Sciatic nerve (tissue), 2 donors: ENCODE data around the gene HFM1. TPM values are rescaled to one million over a fixed set of nuclear protein-coding genes. Genes with fewer than 3 reads are reported as not detected.
"Not testable (repeated sequence)": the region's sequence is repeated elsewhere in the genome, so short reads cannot be mapped to it uniquely, and the experiment has no call there.

Experiments
- ATAC-seq: fragments of 200-7000 bp; cut with Tn5 transposase; one replicate; pipeline ENCODE4 v1.9.1; 2020; ENCODE audit warnings: mild to moderate bottlenecking, moderate library complexity
- DNase-seq: peaks from one replicate; pipeline ENCODE4 v3.0.0-alpha.2; 2020; ENCODE audit warnings: low spot score
- intact Hi-C: fragments of 100-400 bp; cut with DNase I; formaldehyde crosslinking; loops from one replicate; pipeline ENCODE4 v1.14.2; 2022
- total RNA-seq: library from RNA; stranded (reverse); fragmentation: NEBNext Ultra II Directional; extraction: Animal tissue kit (Norgen Biotek cat#: 25700); gene quantifications from one replicate; pipeline ENCODE4 v1.2.1, GENCODE V29; 2021
- donor health status: DM: no; HTN: no; CAD: no.
- donor health status: DM: no; HTN: no; CAD: no.

HFM1 gene
- total RNA-seq, 1 donor from 2014 or later: 2.3 TPM

DNA sequence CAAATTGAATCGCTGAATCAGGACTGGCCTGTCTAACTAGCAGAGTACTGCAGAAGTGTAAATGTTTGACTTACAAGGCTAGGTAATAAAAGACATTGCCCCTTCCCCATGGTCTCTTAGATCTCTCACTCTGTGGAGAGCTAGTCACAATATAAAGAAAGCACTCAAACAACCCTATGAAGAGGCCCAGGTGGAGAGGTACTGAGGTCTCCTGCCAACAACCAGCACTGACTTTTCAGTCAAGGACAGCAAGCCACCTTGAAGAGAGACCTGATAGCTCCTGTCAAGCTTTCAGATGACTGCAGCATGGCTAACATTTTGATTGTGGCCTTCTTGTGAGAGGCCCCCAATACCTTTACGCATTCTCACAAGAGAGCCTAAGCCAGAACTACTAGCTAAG is 18.5 kb downstream of the HFM1 start:
- DNase-seq (no peak), ATAC-seq (no peak)
- intact Hi-C loops: no loop called here

DNA sequence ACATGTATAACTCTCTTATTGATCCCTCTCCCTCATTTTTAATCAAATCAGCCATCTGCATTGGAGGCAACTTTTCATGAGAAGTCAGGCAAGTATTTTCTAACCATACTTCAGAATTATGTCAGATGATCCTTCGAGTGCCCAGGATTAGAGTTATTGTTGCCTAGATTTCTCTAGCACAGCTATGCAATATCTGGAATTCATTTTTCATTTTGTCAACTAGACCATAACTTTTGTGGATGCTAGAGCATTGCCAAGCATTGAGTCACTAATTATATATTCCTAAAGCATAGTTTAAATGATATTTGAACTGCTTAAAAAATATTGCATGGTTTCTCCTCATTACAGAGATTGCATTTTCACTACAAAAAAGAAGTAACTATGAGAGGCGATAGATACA is 21.2 kb downstream of the HFM1 start:
- ATAC-seq: no peak
- no peak for DNase-seq
- intact Hi-C loops: no loop called here

DNA sequence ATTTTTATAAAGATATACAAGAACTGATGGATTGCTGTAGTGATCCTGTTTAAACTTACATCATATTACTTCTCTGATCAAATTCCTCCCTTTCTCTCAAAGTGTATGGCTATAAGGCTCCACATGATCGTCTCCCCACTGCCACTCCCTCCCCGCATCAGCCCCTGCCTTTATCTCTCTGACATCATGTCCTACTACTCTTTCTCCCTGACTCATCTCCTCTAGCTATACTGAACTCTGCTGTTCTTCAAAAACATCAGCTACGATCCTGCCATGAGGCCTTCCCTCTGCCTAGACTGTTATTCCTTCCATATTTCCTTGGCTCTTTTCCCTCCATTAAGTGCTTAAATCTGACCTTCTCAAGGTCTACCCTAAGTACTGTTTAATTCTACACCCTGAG is 22.8 kb downstream of the HFM1 start:
- DNase-seq: no peak
- intact Hi-C loops: no loop called here
- ATAC-seq: no peak

DNA sequence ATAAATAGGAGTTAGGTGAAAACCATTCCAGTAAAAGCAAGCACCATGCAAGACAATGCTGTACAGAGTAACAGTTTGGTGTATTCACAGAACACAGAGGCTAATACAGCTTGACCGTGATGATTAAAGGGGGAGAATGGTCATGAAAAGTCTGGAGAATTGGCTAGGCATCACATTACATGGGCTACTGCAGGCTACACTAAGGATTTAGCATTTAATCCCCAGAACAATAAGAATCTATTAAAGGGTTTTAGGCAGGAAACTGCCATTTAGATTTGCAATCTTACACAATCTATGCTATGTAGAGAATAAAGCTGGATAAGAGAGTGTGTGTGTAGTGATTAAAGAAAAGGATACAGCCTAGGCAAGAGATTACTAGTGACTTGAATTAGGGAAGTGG is 30.6 kb downstream of the HFM1 start:
- intact Hi-C loops: no loop called here
- DNase-seq: no peak
- no peak for ATAC-seq

DNA sequence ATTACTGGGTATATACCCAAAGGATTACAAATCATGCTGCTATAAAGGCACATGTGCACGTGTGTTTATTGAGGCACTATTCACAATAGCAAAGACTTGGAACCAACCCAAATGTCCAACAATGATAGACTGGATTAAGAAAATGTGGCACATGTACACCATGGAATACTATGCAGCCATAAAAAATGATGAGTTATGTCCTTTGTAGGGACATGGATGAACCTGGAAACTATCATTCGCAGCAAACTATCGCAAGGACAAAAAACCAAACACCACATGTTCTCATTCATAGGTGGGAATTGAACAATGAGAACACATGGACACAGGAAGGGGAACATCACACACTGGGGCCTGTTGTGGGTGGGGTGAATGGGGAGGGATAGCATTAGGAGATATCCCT is 32.4 kb downstream of the HFM1 start:
- intact Hi-C loops, ATAC-seq, DNase-seq: not testable (repeated sequence)

DNA sequence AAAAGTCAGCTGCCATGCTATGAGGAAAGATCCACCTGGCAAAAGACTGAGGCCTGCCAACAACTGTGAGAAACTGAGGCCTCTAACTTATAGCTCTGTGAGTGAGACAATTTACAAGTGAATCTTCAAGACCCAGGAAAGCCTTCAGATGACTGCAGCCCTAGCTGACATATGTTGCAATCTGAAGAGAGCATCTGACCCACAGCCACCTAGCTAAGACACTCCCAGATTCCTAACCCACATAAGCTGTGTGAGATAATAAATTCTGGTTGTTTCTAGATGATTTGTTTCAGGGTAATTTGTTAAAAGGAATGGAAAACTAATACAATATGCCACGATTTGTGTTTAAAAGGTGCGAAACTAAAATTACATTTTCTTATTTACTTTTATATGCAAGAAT is 55.1 kb downstream of the HFM1 start:
- DNase-seq (no peak), ATAC-seq (no peak)
- intact Hi-C loops: no loop called here

DNA sequence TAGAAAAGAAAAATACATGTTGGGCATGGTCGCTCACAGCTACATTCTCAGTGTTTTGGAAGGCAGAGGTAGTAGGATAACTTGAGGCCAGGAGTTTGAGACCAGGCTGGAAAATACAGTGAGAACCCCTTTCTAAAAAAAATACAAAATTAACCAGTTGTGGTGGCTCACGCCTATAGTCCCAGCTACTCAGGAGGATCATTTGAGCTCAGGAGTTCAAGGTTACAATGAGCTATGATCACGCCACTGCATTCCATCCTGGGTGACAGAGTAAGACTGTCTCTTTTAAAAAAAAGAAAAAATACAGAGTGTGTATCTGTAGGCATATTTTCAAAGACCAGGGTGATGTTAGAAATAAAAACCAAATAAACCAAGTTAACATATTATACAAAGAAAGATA is 57.8 kb downstream of the HFM1 start:
- intact Hi-C loops: no loop called here
- DNase-seq: no peak
- no peak for ATAC-seq

DNA sequence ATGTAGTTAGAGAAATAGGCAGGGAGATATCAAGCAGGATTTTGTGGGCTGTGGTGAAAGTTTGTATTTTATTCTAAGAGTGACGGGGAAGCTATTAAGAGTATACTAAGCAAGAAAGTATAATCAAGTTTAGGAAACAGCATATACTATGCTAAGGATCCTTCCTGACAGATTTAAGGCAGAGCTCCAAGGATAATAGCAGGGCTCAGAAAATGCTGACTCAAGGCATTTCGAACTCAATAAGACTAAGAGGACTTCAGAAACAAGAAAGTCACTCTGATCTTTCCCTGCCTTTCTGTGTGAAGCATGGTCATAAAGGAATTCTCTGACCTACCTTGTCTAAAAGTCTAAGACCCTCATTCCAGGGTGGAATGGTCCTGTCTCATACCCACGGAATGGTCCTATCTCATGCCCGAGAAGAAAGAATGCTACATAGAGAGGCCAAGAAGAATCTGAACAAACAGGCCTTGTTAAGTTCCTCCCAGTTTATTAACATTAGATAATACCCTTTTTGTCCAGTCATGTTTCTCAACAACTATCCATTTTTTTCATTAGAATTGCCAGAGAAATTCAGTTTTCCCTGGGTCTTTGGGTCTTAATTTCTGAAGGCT is 59.1 kb downstream of the HFM1 start:
- intact Hi-C loops: no loop called here
- DNase-seq: no peak
- ATAC-seq: no peak

DNA sequence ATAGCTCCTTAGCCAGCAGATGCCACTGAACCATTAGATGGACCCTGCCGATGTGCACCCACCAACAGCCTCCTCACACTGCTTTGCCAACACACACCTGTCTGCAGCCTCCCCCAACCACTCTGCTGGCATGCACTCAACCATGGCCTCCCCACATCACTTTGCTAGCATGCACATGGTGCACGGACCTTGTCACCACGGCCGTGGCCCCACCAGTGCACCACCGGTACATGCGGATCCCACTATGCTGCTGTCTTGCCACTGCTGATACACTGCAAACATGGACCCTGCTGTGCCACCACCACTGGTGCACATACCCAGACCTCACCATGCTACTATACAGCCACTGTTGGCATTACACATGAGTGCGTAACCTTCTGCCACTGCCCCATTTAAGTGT is 66.1 kb downstream of the HFM1 start:
- ATAC-seq (no peak), DNase-seq (no peak)
- intact Hi-C loops: no loop called here

DNA sequence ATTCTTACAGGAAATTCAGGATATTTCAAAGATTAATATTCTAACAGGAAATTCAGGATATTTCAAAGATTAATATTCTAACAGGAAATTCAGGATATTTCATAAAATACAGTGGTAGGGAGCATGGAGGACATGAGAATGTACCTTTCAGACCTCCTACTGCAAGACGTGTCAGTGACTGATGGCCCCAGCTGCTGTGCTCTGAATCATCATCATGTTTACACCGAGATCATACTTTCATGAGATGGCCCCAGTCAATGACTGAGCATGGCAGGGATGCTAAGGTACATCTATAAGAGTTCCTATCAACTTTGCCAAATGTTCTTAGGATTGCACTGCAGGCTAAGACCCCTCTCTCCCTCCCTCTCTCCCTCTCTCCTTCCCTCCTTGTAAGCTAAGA is 69.0 kb downstream of the HFM1 start:
- intact Hi-C loops: no loop called here
- DNase-seq (no peak), ATAC-seq (no peak)

DNA sequence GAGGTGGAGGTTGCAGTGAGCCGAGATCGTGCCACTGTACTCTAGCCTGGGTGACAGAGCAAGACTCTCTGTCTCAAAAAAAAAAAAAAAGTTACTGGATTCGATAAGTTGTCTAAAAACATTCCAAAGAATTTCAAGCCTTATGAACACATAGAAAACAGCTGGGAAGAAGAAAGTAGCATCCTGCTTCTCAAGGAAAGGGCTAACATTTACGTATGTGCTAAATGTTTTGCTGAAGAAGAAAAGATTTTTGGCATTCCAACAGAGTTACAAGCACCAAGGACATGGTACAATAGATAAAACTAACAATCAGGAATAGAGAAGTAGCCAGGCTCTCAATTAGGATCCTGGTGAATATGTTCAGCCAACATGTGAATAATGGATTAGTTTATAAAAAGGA is 69.8 kb downstream of the HFM1 start:
- DNase-seq (no peak), ATAC-seq (no peak)
- intact Hi-C loops: no loop called here

DNA sequence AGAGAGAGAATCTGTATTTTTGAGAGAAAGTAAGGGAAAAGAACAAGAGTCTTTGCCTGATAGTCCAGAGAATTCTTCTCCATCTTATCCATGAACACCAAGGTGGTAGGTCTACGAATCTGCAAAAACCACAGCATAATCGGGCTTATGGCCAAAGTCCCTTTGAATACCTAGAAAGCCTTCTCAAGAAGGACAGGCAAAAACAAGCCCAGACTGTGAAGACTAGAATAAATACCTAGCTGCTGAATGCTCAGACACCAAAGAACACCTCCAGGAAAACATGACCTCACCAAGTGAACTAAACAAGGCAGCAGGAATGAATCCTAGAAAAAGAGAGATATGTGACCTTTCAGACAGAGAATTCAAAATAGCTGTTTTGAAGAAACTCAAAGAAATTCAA is 79.2 kb downstream of the HFM1 start:
- ATAC-seq (no peak), DNase-seq (no peak)
- intact Hi-C loops: no loop called here

DNA sequence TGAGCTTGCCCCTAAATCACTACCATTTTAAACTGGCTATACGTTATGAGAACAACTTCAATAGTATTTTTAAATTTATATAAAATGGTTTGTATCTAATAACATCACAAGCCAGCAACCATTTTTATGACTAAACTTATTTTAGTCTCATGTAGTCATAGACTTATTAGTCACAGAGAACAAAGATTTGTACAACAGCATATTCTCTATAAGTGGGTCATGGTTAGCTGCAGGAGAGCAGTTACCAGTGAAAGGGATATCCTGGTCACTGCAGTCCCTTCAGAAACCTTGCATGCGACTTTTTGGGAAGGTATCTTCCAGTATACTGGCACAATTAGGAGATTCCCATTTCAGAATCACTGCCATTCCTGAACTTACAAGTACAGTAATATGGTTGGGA is 90.0 kb downstream of the HFM1 start:
- intact Hi-C loops: no loop called here
- DNase-seq (no peak), ATAC-seq (no peak)

DNA sequence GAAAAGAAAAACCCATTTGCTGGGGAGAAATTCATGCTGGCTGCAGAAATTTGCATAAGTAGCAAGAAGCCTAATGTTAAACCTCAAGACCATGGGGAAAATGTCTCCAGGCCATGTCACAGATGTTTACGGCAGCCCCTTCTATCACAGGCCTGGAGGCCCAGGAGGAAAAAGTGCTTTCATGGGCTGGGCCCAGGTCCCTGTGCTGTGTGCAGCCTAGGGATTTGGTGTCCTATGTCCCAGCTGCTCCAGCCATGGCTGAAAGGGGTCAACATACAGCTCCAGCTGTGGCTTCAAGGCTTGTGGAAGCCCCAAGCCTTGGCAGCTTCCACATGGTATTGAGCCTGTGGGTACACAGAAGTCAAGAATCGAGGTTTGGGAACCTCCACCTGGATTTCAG is 93.0 kb downstream of the HFM1 start:
- intact Hi-C loops: no loop called here
- no peak for ATAC-seq
- no peak for DNase-seq

DNA sequence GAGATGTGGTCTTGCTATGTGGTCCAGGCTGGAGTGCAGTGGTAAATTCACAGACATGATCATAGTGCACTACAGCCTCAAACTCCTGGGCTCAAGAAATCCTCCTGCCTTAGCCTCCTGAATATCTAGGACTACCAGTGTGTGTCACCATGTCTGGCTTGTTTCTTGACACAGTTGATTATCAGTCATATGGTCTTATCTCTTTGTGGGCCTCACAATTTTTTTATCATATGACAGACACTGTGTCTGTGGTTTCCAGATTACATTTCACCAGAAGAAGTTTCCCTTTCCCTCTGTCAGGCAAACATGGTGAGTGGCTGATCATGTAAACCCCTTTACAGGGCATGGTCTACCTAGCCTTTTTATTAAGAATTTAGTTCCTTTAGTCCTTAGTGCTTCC is 96.1 kb downstream of the HFM1 start:
- DNase-seq (no peak), ATAC-seq (no peak)
- intact Hi-C loops: no loop called here

DNA sequence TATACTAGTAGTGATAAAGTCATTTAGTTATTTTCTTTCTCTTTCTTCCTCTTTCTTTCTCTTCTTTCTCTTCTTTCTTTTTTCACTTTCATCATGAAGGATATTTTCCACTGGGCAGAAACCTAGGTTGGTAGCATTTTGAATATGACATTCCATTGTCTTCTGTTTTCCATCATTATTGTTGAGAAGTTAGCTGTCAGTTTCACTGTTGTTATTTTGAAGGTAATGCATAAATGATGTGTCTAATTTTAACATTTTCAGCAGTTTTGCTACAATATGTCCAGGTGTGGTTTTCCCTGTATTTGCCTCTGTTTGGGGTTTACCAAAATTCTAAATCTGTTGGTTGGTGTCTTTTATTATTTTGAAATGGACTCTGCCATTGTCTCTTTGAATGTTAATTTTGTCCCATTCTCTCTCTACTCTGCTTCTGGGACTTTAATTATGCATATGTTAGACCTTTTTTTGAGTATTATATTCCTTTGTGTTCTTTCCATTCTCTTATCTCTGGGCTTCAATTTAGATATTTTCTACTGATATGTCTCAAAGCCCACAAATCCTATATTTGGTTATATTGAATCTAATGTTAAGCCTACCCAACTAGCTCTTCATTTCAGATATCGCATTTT is 96.7 kb downstream of the HFM1 start:
- no peak for DNase-seq
- intact Hi-C loops: no loop called here
- no peak for ATAC-seq

DNA sequence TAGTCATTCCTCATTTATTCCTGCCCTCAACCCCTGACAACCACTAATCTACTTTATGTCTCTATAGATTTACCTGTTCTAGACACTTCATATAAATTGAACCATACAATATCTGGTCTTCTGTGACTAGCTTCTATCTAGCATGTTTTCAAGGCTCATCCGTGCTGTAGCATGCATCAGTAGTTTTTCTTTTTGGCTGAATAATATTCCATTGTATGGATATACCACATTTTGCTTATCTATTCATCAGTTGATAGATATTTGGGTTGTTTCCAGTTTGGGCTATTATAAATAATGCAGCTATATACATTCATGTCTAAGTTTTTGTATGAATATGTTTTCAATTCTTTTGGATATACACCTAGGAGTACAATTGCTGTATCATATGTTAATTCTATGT is 101.5 kb downstream of the HFM1 start:
- intact Hi-C loops: no loop called here
- ATAC-seq: no peak
- no peak for DNase-seq

DNA sequence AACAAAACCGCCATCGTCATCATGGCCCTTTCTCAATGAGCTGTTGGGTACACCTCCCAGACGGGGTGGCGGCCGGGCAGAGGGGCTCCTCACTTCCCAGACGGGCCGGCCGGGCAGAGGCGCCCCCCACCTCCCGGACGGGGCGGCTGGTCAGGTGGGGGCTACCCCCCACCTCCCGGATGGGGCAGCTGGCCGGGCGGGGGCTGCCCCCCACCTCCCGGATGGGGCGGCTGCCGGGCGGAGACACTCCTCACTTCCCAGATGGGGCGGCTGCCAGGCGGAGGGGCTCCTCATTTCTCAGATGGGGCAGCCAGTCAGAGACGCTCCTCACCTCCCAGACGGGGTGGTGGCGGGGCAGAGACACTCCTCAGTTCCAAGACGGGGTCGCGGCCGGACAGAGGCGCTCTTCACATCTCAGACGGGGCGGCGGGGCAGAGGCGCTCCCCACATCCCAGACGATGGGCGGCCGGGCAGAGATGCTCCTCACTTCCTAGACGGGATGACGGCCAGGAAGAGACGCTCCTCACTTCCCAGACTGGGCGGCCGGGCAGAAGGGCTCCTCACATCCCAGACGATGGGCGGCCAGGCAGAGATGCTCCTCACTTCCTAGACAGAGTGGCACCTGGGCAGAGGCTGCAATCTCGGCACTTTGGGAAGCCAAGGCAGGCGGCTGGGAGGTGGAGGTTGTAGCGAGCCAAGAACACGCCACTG is 115.6 kb downstream of the HFM1 start:
- intact Hi-C loops, DNase-seq, ATAC-seq: not testable (repeated sequence)

DNA sequence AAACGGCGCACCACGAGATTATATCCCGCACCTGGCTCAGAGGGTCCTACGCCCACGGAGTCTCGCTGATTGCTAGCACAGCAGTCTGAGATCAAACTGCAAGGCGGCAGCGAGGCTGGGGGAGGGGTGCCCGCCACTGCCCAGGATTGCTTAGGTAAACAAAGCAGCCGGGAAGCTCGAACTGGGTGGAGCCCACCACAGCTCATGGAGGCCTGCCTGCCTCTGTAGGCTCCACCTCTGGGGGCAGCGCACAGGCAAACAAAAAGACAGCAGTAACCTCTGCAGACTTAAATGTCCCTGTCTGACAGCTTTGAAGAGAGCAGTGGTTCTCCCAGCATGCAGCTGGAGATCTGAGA is 117.7 kb downstream of the HFM1 start:
- intact Hi-C loops: loop anchor here (2.0 kb wide), 1 partner anchor 42 kb away; no protein-coding TSS in a partner anchor
- not testable (repeated sequence) for DNase-seq, ATAC-seq

DNA sequence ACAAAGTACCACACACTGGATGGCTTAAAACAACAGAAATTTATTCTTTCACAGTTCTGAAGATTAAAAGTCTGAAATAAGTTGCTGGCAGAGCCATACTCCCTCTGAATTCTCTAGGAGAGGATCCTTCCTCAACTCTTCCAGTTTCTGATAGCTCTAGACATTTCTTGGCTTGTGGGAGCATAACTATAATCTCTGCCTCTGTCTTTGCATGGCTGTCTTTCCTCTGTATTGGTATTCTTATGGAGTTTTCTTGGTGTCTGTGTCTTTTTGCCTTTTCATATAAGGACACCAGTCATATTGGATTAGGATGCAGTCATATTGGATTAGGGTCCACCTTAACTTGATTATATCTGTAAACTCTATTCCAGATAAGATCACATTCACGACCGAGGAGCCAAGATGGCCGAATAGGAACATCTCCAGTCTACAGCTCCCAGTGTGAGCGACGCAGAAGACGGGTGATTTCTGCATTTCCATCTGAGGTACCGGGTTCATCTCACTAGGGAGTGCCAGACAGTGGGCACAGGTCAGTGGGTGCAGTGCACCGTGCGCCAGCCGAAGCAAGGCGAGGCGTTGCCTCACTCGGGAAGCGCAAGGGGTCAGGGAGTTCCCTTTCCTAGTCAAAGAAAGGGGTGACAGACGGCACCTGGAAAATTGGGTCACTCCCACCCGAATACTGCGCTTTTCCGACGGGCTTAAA is 118.2 kb downstream of the HFM1 start:
- intact Hi-C loops: loop anchor here (2.0 kb wide), 1 partner anchor 42 kb away; no protein-coding TSS in a partner anchor
- ATAC-seq, DNase-seq: not testable (repeated sequence)
